ENCODE measurements around the gene NOP14. TPM values are rescaled to one million over a fixed set of nuclear protein-coding genes. Genes with fewer than 3 reads are reported as not detected.

Gene NOP14
- total and polyA plus RNA-seq, 2 donors (not counting 1 experiment from before 2014, with no cell fraction given) = 9.1 to 30.4 TPM

DNA sequence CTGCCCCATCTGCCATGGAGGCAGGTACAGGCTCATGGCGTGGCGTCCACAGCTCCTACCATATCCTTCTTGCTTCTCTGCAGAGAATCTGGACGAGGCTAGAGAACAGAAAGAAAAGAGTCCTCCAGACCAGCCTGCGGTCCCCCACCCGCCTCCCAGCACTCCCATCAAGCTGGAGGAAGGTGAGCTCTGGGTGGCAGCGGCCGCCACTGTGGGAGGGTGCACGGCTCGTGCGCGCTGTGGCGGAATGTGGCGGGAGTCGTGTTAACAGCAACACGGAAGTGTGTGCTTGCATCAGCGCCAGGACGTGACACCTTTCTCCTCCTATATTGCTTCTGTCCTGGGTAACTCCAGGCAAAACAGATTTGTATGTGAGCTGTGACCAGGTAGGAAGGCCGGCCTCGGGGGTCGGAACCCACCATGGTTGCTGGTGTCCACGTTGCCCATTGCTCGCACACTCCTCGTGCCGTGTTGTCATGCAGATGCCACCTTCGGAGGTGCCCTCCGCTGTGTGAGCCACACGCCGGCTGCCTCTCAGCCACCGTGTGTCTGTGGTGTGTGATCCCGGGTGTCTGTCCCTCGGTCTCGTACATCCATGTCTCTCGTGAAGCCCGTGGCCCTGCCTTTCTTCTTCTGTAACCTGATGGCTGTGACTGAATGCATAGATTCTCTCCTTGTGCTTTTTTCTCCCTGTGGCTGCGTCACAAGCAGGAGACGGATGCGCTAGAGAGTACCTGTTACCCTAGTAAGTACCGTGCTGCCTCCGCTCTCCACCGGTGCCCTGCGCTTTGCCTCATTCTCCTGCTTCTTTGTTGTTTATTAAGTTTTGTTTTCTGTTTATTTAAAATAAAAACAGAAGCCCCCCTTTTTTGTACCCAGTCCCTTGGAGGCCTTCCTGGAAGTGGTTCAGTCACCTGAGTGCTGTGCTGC is 37.0 kb downstream of the NOP14 start:
- POLR2A ChIA-PET = no interaction called here

DNA sequence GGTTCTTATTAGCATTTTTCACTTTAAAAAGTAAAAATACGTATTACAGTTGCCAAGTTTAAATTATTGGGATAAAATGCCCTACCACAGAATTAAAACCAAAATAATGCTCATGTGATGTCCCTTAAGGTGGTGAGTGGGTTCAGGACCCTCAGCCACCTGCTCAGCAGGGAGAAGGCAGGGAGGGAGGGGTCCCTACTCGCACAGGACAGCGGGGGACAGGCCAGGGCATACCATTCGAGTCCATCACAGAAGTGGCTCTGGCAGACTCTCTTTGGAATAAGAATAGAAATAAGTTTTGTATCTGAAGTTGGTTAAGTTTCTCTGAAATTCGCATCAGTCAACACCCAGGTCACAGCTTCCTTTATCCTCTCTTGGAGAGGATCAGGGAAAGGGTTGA is 37.7 kb downstream of the NOP14 start:
- Mint-ChIP-seq H3K9me3 (ENCODE audit: insufficient read depth) (no peaks in the 10 kb centered on the region), H3K4me3 (no peak overlapping the region), H3K27me3 (no peaks in the 10 kb centered on the region), H3K4me1 (peaks cover 34% of the 10 kb centered on the region), H3K27ac (no peak overlapping the region)
- no peaks in the 10 kb centered on the region for H3K27me3 ChIP-seq (replicated peaks in 1 of 4; ENCODE audit: control extremely low read depth in 1 of 4, control insufficient read depth in 3 of 4, insufficient read depth in 4 of 4, low read length in 3 of 4)
- no peaks in the 10 kb centered on the region for H3K9me3 ChIP-seq (ENCODE audit: control extremely low read depth in 1 of 3, control insufficient read depth in 2 of 3, insufficient read depth in 1 of 3, low read length in 2 of 3)
- no peak overlapping the region for H3K9ac ChIP-seq (ENCODE audit: low read length)
- peaks cover 0 to 78% of the 10 kb centered on the region in 2 experiments for H3K36me3 ChIP-seq (replicated peaks in 1 of 2; ENCODE audit: control extremely low read depth in 1 of 2, control insufficient read depth in 1 of 2, extremely low read depth in 1 of 2, insufficient read depth in 2 of 2, low read length in 1 of 2)
- TF ChIP-seq EZH2 (IDR thresholded peaks at IDR 0.05; ENCODE audit: borderline replicate concordance, insufficient read depth, low read depth, low read length, poor library complexity, severe bottlenecking) = no peak
- TF ChIP-seq, protein P1, sequence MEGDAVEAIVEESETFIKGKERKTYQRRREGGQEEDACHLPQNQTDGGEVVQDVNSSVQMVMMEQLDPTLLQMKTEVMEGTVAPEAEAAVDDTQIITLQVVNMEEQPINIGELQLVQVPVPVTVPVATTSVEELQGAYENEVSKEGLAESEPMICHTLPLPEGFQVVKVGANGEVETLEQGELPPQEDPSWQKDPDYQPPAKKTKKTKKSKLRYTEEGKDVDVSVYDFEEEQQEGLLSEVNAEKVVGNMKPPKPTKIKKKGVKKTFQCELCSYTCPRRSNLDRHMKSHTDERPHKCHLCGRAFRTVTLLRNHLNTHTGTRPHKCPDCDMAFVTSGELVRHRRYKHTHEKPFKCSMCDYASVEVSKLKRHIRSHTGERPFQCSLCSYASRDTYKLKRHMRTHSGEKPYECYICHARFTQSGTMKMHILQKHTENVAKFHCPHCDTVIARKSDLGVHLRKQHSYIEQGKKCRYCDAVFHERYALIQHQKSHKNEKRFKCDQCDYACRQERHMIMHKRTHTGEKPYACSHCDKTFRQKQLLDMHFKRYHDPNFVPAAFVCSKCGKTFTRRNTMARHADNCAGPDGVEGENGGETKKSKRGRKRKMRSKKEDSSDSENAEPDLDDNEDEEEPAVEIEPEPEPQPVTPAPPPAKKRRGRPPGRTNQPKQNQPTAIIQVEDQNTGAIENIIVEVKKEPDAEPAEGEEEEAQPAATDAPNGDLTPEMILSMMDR (IDR thresholded peaks at IDR 0.05) = no peak
- ChIA-PET CTCF (interaction anchor here (3.1 kb wide), 1 partner anchor 14 kb away, joined by 11 read pairs; no protein-coding TSS in a partner anchor), POLR2A (interaction anchor here (0.5 kb wide), 1 partner anchor 177 kb away, joined by 3 read pairs; no protein-coding TSS in a partner anchor)
- peaks cover 81% of the 10 kb centered on the region for H4K20me1 ChIP-seq (ENCODE audit: control insufficient read depth, insufficient read depth, low read length, poor library complexity, severe bottlenecking)
- peaks cover 13 to 25% of the 10 kb centered on the region in 2 donors for H3K4me1 ChIP-seq (ENCODE audit: control insufficient read depth in 2 of 2, insufficient read depth in 2 of 2, low read length in 2 of 2)
- intact Hi-C loops (cut with micrococcal nuclease) = no loop called here
- no peak overlapping the region for H3K27ac ChIP-seq (ENCODE audit: low read length in 2 of 2)
- H3K79me2 ChIP-seq (ENCODE audit: control insufficient read depth, insufficient read depth, low read length) = peaks cover 54% of the 10 kb centered on the region
- no peak overlapping the region for H3K4me3 ChIP-seq (ENCODE audit: control extremely low read depth in 1 of 5, extremely low read depth in 1 of 5, insufficient read depth in 1 of 5, low read depth in 2 of 5, low read length in 4 of 5)
- no peak overlapping the region for H2AFZ ChIP-seq (ENCODE audit: insufficient read depth, low read depth, low read length, poor library complexity, severe bottlenecking)
- no peak overlapping the region for H3K4me2 ChIP-seq (replicated peaks; ENCODE audit: low read depth, low read length, poor library complexity, severe bottlenecking)
- no CpG with 5 or more reads among the region's 5 CpGs for WGBS (ENCODE audit: insufficient coverage)
- ATAC-seq (ENCODE audit: low read depth) (no peak), DNase-seq (no peak)

More for the DNA sequence above, 37.0 kb downstream of the NOP14 start:
- no peaks in the 10 kb centered on the region for H3K27me3 ChIP-seq (replicated peaks in 1 of 4; ENCODE audit: control extremely low read depth in 1 of 4, control insufficient read depth in 3 of 4, insufficient read depth in 4 of 4, low read length in 3 of 4)
- H3K79me2 ChIP-seq (ENCODE audit: control insufficient read depth, insufficient read depth, low read length) = peaks cover 52% of the 10 kb centered on the region
- H3K9me3 ChIP-seq (ENCODE audit: control extremely low read depth in 1 of 3, control insufficient read depth in 2 of 3, insufficient read depth in 1 of 3, low read length in 2 of 3) = no peaks in the 10 kb centered on the region
- TF ChIP-seq, protein P1 (IDR thresholded peaks at IDR 0.05) = no peak
- WGBS (ENCODE audit: insufficient coverage) = 95% methylated on average over 30 of the region's 41 CpGs
- H4K20me1 ChIP-seq (ENCODE audit: control insufficient read depth, insufficient read depth, low read length, poor library complexity, severe bottlenecking) = peaks cover 88% of the 10 kb centered on the region
- H3K4me1 ChIP-seq (ENCODE audit: control insufficient read depth in 2 of 2, insufficient read depth in 2 of 2, low read length in 2 of 2) = peaks cover 16 to 32% of the 10 kb centered on the region in 2 donors
- H2AFZ ChIP-seq (ENCODE audit: insufficient read depth, low read depth, low read length, poor library complexity, severe bottlenecking) = no peak overlapping the region
- H3K27ac ChIP-seq (ENCODE audit: low read length in 2 of 2) = no peak overlapping the region
- Mint-ChIP-seq H3K4me1 (peaks cover 35% of the 10 kb centered on the region), H3K4me3 (no peak overlapping the region), H3K27ac (no peak overlapping the region), H3K9me3 (ENCODE audit: insufficient read depth) (no peaks in the 10 kb centered on the region), H3K27me3 (no peaks in the 10 kb centered on the region)
- H3K9ac ChIP-seq (ENCODE audit: low read length) = no peak overlapping the region
- no peak overlapping the region for H3K4me2 ChIP-seq (replicated peaks; ENCODE audit: low read depth, low read length, poor library complexity, severe bottlenecking)
- H3K36me3 ChIP-seq (replicated peaks in 1 of 2; ENCODE audit: control extremely low read depth in 1 of 2, control insufficient read depth in 1 of 2, extremely low read depth in 1 of 2, insufficient read depth in 2 of 2, low read length in 1 of 2) = peaks cover 0 to 85% of the 10 kb centered on the region in 2 experiments
- ATAC-seq (ENCODE audit: low read depth) (no peak), DNase-seq (no peak)
- intact Hi-C loops (cut with micrococcal nuclease) = no loop called here
- no peak overlapping the region for H3K4me3 ChIP-seq (ENCODE audit: control extremely low read depth in 1 of 5, extremely low read depth in 1 of 5, insufficient read depth in 1 of 5, low read depth in 2 of 5, low read length in 4 of 5)
- CTCF ChIA-PET = no interaction called here
